ENCODE measurements around the gene KIF3B.

Gene KIF3B

GRCh38 chr20:32277361-32278198 lies at the start of gene KIF3B:
TSS of gene KIF3B (plus strand) at chr20:32277651. CDS start at chr20:32309778, 32,127 bp downstream.
- Histone ChIP-seq H3K27ac (peak within 1 kb of the TSS; percentile 46 to 67), H3K4me3 (peak within 1 kb of the TSS; percentile 79)
- DNase-seq (ENCODE audit: low spot score) = peak; percentile 89
- no peak for TF ChIP-seq CTCF (IDR thresholded peaks at IDR 0.05)

DNA sequence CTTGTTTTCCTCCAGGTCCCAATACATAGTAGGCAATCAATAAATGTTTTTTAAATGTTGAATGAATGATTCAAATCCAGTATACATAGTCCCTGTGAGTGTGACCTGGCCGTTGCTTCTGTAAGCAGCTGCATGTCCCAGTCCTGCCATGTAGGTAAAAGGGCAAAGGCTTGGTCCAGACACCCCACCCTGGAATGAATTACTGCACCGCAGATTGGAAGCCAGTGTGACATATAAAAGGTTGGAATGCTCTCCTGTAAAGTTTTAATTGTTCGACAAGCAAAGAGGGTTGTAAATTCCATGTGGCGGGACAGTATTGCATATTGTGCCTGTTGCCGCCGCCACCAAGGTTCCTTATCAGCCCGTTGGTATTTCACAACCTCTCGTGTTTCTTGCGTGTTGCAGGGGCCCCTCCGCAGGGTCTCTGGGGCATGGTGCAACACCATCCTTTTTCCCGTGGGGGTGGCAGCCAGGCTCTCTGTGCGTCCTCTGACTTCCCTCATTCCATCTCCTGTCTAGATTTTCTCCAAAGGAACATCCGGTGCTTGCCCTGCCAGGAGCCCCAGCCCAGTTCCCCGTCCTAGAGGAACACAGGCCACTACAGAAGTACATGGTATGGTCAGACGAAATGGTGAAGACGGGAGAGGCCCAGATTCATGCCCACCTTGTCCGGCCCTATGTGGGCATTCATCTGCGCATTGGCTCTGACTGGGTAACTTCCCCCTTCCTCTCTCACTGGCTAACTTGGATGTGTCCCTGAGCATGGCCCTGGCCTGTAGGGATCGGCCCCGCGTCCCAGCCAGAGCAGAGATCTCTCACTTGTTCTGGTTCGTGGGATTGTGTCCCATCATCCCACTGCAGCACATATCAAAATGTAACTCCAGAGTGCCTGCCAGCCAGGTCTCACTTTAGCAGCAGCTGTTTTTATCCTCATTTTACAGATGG lies 49.4 kb upstream of the KIF3B start:
- TF ChIP-seq CTCF (IDR thresholded peaks at IDR 0.05) = no peak
- Histone ChIP-seq H3K4me3 (no peak overlapping the region), H3K27ac (no peak overlapping the region)
- DNase-seq (ENCODE audit: low spot score) = no peak

- no peak for DNase-seq (ENCODE audit: low spot score)
- no peak overlapping the region for H3K27ac ChIP-seq
- H3K4me3 ChIP-seq = no peak overlapping the region
- no peak for TF ChIP-seq CTCF (IDR thresholded peaks at IDR 0.05)
Observed at GRCh38 chr20:32229251-32229747, 48.2 kb upstream of the KIF3B start.

- no peak overlapping the region for H3K27ac ChIP-seq
- no peak for TF ChIP-seq CTCF (IDR thresholded peaks at IDR 0.05)
- DNase-seq (ENCODE audit: low spot score) = no peak
- H3K4me3 ChIP-seq = no peak overlapping the region
Observed at GRCh38 chr20:32230707-32231106, 46.7 kb upstream of the KIF3B start.

GRCh38 chr20:32231245-32231644 lies 46.2 kb upstream of the KIF3B start:
- no peak for DNase-seq (ENCODE audit: low spot score)
- no peak for TF ChIP-seq CTCF (IDR thresholded peaks at IDR 0.05)
- no peak overlapping the region for H3K27ac ChIP-seq
- H3K4me3 ChIP-seq = no peak overlapping the region

GRCh38 chr20:32231847-32232246 lies 45.6 kb upstream of the KIF3B start:
- Histone ChIP-seq H3K4me3 (no peak overlapping the region), H3K27ac (no peak overlapping the region)
- no peak for DNase-seq (ENCODE audit: low spot score)
- TF ChIP-seq CTCF (IDR thresholded peaks at IDR 0.05) = no peak

Data from coronary artery (tissue), 2 donors.